ENCODE results near the gene TPM1. TPM values are rescaled to one million over a fixed set of nuclear protein-coding genes. Genes with fewer than 3 reads are reported as not detected.

The TPM1 gene
- total and polyA plus RNA-seq, 7 experiments from 2014 or later: 6.0 to 24.7 (median 12.9) TPM

DNA sequence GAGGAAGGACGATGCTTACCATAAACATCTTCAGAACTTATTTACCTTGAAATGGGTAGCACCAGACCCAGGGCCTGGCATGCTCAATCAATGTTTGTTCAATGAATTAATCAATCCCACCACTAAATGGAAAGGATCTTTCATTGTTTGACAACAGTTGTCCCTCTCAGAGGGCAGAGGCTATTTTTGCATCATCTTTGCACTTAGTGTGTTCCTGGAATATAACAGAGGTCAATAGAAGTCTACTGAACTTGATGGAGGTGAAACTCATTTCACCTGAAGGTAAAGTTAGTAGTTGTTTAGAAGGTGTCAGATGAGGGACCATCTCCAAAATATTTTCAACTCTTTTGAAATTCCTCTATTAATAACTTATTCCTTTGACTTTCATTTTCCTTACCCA, 42.3 kb downstream of the TPM1 start:
- H3K4me1 Mint-ChIP-seq: peaks cover 0 to 4% (median 0%) of the 10 kb centered on the region in 7 donors
- ChIA-PET POLR2A (no interaction called here), CTCF (no interaction called here)
- DNase-seq (no peak), ATAC-seq (no peak)
- H3K27me3 Mint-ChIP-seq: peaks cover 0 to 15% (median 7%) of the 10 kb centered on the region in 5 donors
- H3K27ac Mint-ChIP-seq: no peak overlapping the region
- no peaks in the 10 kb centered on the region for H3K36me3 Mint-ChIP-seq
- no peaks in the 10 kb centered on the region for H3K36me3 ChIP-seq (ENCODE audit: control insufficient read depth in 2 of 3, insufficient read depth in 3 of 3, low read length in 3 of 3)
- no peak overlapping the region for H3K27ac ChIP-seq (ENCODE audit: low read depth, low read length)
- H3K9me3 ChIP-seq (ENCODE audit: control insufficient read depth in 2 of 3, low read length in 3 of 3): no peaks in the 10 kb centered on the region
- H3K9me3 Mint-ChIP-seq: no peaks in the 10 kb centered on the region
- no peak overlapping the region for H3K4me3 ChIP-seq (ENCODE audit: low read length)
- intact Hi-C loops (cut with micrococcal nuclease): no loop called here
- H3K4me1 ChIP-seq (ENCODE audit: control insufficient read depth in 2 of 2, insufficient read depth in 2 of 2, low read length in 2 of 2): no peaks in the 10 kb centered on the region
- no peaks in the 10 kb centered on the region for H3K27me3 ChIP-seq (ENCODE audit: control insufficient read depth in 2 of 2, insufficient read depth in 2 of 2, low read length in 2 of 2)
- H3K4me3 Mint-ChIP-seq: no peak overlapping the region

DNA sequence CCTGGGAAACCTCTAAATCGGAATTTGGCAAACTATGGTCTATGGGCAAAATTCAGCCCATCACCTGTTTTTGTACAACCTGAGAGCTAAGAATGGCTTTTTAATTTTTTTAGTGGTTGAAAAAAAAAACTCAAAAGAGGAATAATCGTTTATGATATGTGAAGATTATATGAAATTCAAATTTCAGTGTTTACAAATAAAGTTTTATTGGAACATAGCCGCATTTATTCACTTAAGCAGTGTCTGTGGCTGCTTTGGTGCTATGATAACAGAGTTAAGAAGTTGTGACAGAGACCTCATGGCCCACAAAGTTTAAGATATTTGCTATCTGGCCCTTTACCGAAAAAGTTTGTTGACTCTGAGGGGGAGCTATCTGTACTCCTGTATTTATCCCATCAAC, 42.7 kb downstream of the TPM1 start:
- H3K9me3 ChIP-seq (ENCODE audit: control insufficient read depth in 2 of 3, low read length in 3 of 3): no peaks in the 10 kb centered on the region
- ChIA-PET POLR2A (no interaction called here), CTCF (no interaction called here)
- no peak for DNase-seq
- H3K27ac ChIP-seq (ENCODE audit: low read depth, low read length): no peak overlapping the region
- no peaks in the 10 kb centered on the region for H3K36me3 Mint-ChIP-seq
- H3K27ac Mint-ChIP-seq: no peak overlapping the region
- H3K4me1 ChIP-seq (ENCODE audit: control insufficient read depth in 2 of 2, insufficient read depth in 2 of 2, low read length in 2 of 2): no peaks in the 10 kb centered on the region
- H3K4me1 Mint-ChIP-seq: peaks cover 0 to 4% (median 0%) of the 10 kb centered on the region in 7 donors
- no peaks in the 10 kb centered on the region for H3K27me3 ChIP-seq (ENCODE audit: control insufficient read depth in 2 of 2, insufficient read depth in 2 of 2, low read length in 2 of 2)
- no peak overlapping the region for H3K4me3 ChIP-seq (ENCODE audit: low read length)
- no peaks in the 10 kb centered on the region for H3K9me3 Mint-ChIP-seq
- H3K36me3 ChIP-seq (ENCODE audit: control insufficient read depth in 2 of 3, insufficient read depth in 3 of 3, low read length in 3 of 3): no peaks in the 10 kb centered on the region
- no peak overlapping the region for H3K4me3 Mint-ChIP-seq
- no peak for ATAC-seq
- peaks cover 0 to 15% (median 7%) of the 10 kb centered on the region in 5 donors for H3K27me3 Mint-ChIP-seq
- intact Hi-C loops (cut with micrococcal nuclease): no loop called here

DNA sequence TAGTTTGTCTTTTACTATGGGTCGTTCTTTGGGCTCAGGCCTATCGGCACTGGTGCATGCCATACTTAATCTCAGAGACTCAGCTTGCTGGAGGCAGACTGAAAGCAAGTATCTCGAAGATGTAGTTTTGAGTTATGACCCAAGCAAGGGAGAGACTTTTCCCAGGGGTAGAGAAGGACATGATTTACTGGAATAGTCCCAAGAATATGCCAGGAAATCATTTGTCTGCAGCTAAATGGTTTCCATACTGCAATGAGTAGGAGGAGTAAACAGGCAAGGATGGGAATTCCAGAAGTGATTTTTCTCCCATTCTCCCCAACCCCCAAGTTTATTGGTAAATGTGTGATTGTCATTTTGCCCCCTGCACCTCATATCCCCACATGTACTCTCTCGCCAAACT, 43.7 kb downstream of the TPM1 start:
- Mint-ChIP-seq H3K27ac (no peak overlapping the region), H3K9me3 (no peaks in the 10 kb centered on the region), H3K27me3 (peaks cover 0 to 15% (median 0%) of the 10 kb centered on the region in 5 donors), H3K4me1 (peaks cover 0 to 4% (median 0%) of the 10 kb centered on the region in 7 donors), H3K36me3 (no peaks in the 10 kb centered on the region), H3K4me3 (no peak overlapping the region)
- Histone ChIP-seq H3K27ac (ENCODE audit: low read depth, low read length) (no peak overlapping the region), H3K4me1 (ENCODE audit: control insufficient read depth in 2 of 2, insufficient read depth in 2 of 2, low read length in 2 of 2) (no peaks in the 10 kb centered on the region), H3K9me3 (ENCODE audit: control insufficient read depth in 2 of 3, low read length in 3 of 3) (no peaks in the 10 kb centered on the region), H3K27me3 (ENCODE audit: control insufficient read depth in 2 of 2, insufficient read depth in 2 of 2, low read length in 2 of 2) (no peaks in the 10 kb centered on the region), H3K4me3 (ENCODE audit: low read length) (no peak overlapping the region), H3K36me3 (ENCODE audit: control insufficient read depth in 2 of 3, insufficient read depth in 3 of 3, low read length in 3 of 3) (no peaks in the 10 kb centered on the region)
- POLR2A ChIA-PET: no interaction called here
- intact Hi-C loops (cut with micrococcal nuclease): no loop called here
- ATAC-seq (no peak), DNase-seq (no peak)
- CTCF ChIA-PET: interaction anchor here (0.8 to 2.3 kb wide), 2 partner anchors 11 to 39 kb away, joined by 3 to 7 read pairs; no protein-coding TSS in a partner anchor

DNA sequence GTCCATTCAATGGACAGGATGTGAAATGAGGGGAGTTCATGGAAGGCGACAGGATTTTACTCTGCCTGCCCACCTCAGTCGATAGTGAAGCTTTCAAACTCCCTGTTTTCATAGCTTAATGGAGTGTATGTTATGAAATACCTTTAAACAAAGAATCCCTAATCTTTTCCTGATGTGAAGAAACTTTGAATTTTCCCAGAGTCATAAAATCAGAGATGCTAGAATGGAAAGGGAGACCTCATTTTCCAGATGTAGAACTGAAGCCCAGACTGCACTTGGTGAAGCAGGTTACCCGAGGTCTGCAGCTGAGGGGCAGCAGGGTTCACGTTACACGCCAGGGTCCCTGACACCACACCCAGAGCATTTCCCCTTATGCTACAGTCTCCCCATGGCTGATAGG, 44.4 kb downstream of the TPM1 start:
- H3K4me1 ChIP-seq (ENCODE audit: control insufficient read depth in 2 of 2, insufficient read depth in 2 of 2, low read length in 2 of 2): no peaks in the 10 kb centered on the region
- H3K27me3 ChIP-seq (ENCODE audit: control insufficient read depth in 2 of 2, insufficient read depth in 2 of 2, low read length in 2 of 2): no peaks in the 10 kb centered on the region
- no peaks in the 10 kb centered on the region for H3K36me3 ChIP-seq (ENCODE audit: control insufficient read depth in 2 of 3, insufficient read depth in 3 of 3, low read length in 3 of 3)
- H3K27ac ChIP-seq (ENCODE audit: low read depth, low read length): no peak overlapping the region
- no peaks in the 10 kb centered on the region for H3K36me3 Mint-ChIP-seq
- ATAC-seq (no peak), DNase-seq (no peak)
- CTCF ChIA-PET: interaction anchor here (0.8 to 2.3 kb wide), 2 partner anchors 10 to 39 kb away, joined by 3 to 7 read pairs; no protein-coding TSS in a partner anchor
- intact Hi-C loops (cut with micrococcal nuclease): no loop called here
- POLR2A ChIA-PET: no interaction called here
- H3K9me3 ChIP-seq (ENCODE audit: control insufficient read depth in 2 of 3, low read length in 3 of 3): no peaks in the 10 kb centered on the region
- H3K9me3 Mint-ChIP-seq: no peaks in the 10 kb centered on the region
- H3K4me1 Mint-ChIP-seq: peaks cover 0 to 4% (median 0%) of the 10 kb centered on the region in 7 donors
- no peak overlapping the region for H3K27ac Mint-ChIP-seq
- H3K4me3 ChIP-seq (ENCODE audit: low read length): no peak overlapping the region
- no peak overlapping the region for H3K4me3 Mint-ChIP-seq
- peaks cover 0 to 18% (median 0%) of the 10 kb centered on the region in 5 donors for H3K27me3 Mint-ChIP-seq

GRCh38 chr15:63088533-63089245, 46.1 kb downstream of the TPM1 start:
- no peak overlapping the region for H3K4me3 Mint-ChIP-seq
- POLR2A ChIA-PET: no interaction called here
- no peaks in the 10 kb centered on the region for H3K9me3 ChIP-seq (ENCODE audit: control insufficient read depth in 2 of 3, low read length in 3 of 3)
- H3K27ac ChIP-seq (ENCODE audit: low read depth, low read length): no peak overlapping the region
- CTCF ChIA-PET: interaction anchor here (0.7 to 0.8 kb wide), 2 partner anchors 8 to 204 kb away, joined by 3 read pairs; no protein-coding TSS in a partner anchor
- no peaks in the 10 kb centered on the region for H3K36me3 Mint-ChIP-seq
- no peak for ATAC-seq
- no peaks in the 10 kb centered on the region for H3K27me3 ChIP-seq (ENCODE audit: control insufficient read depth in 2 of 2, insufficient read depth in 2 of 2, low read length in 2 of 2)
- DNase-seq: no peak
- no peaks in the 10 kb centered on the region for H3K36me3 ChIP-seq (ENCODE audit: control insufficient read depth in 2 of 3, insufficient read depth in 3 of 3, low read length in 3 of 3)
- intact Hi-C loops (cut with micrococcal nuclease): no loop called here
- H3K27me3 Mint-ChIP-seq: peaks cover 0 to 18% (median 0%) of the 10 kb centered on the region in 5 donors
- no peak overlapping the region for H3K4me3 ChIP-seq (ENCODE audit: low read length)
- no peaks in the 10 kb centered on the region for H3K9me3 Mint-ChIP-seq
- H3K4me1 Mint-ChIP-seq: peaks cover 0 to 4% (median 0%) of the 10 kb centered on the region in 7 donors
- H3K4me1 ChIP-seq (ENCODE audit: control insufficient read depth in 2 of 2, insufficient read depth in 2 of 2, low read length in 2 of 2): no peaks in the 10 kb centered on the region
- no peak overlapping the region for H3K27ac Mint-ChIP-seq

DNA sequence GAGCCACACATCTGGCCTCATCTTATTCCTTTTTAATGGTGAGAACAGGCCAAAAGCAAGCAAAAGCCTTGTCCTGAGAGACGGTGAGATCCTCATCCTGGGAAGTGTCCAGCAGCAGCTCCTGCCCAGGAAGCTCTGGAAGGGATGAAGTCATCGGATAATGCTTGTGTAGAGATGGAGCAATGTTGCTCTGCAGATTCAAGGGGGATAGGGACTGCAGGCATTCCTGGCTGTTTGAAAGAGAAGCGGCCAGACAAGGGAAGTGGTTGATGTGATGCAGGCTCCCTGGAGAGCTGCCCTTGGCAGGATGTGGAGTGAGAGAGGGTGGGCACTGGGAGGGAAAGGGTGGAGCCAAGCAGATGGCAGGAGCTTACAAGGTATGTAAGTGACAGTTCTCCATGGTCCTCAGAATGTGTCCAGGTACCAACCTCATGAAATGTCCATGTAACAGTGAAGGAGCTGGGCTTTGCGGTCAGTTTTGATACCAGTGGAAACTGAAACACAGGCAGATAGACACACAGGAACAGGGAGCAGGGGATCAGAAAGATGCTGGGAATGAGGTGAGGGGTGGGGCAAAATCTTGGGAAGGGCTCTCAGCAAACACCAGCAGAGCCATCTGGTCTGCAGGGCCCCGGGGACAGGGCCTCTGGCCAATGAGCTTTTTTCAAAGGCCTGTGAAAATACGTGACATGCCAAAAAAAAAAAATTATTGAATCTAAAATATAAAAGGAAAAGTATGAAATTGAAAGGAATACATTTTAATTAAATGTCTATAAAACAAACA, 46.9 kb downstream of the TPM1 start:
- intact Hi-C loops (cut with micrococcal nuclease): loop anchor here in 1 of 2 donors (5.0 kb wide), 1 partner anchor 307 kb away; no protein-coding TSS in a partner anchor
- Histone ChIP-seq H3K27ac (ENCODE audit: low read depth, low read length) (no peak overlapping the region), H3K36me3 (ENCODE audit: control insufficient read depth in 2 of 3, insufficient read depth in 3 of 3, low read length in 3 of 3) (no peaks in the 10 kb centered on the region), H3K9me3 (ENCODE audit: control insufficient read depth in 2 of 3, low read length in 3 of 3) (no peaks in the 10 kb centered on the region), H3K4me3 (ENCODE audit: low read length) (no peak overlapping the region), H3K4me1 (ENCODE audit: control insufficient read depth in 2 of 2, insufficient read depth in 2 of 2, low read length in 2 of 2) (no peaks in the 10 kb centered on the region), H3K27me3 (ENCODE audit: control insufficient read depth in 2 of 2, insufficient read depth in 2 of 2, low read length in 2 of 2) (no peaks in the 10 kb centered on the region)
- Mint-ChIP-seq H3K27ac (no peak overlapping the region), H3K36me3 (no peaks in the 10 kb centered on the region), H3K27me3 (peaks cover 0 to 18% (median 0%) of the 10 kb centered on the region in 5 donors), H3K4me3 (no peak overlapping the region), H3K4me1 (peaks cover 0 to 4% (median 0%) of the 10 kb centered on the region in 7 donors), H3K9me3 (no peaks in the 10 kb centered on the region)
- CTCF ChIA-PET: interaction anchor here (0.7 kb wide), 1 partner anchor 9 kb away, joined by 3 read pairs; no protein-coding TSS in a partner anchor
- POLR2A ChIA-PET: interaction anchor here (1.8 kb wide), 1 partner anchor 41 kb away, joined by 4 read pairs; no protein-coding TSS in a partner anchor
- ATAC-seq: no peak
- no peak for DNase-seq

All from naive thymus-derived CD4-positive, alpha-beta T cell (primary cell).